Neural cell (in vitro differentiated cells): ENCODE data around the gene FBLN7.

Experiments used
- EP300 ChIP-seq: fragments of 450-650 bp; conservative IDR thresholded peaks from 2 replicates; pipeline ENCODE4 v1.6.1; 2014; ENCODE audit warnings: antibody characterized with exemption, mild to moderate bottlenecking, moderate library complexity; ENCODE audit not compliant: poor library complexity, severe bottlenecking
- EZH2 ChIP-seq: fragments of 200-600, 300-800 bp; shearing (Covaris generic), sonication (generic); IDR thresholded peaks from 2 replicates; pipeline ENCODE4 v1.6.1; 2014; ENCODE audit warnings: antibody characterized with exemption, low read length, borderline replicate concordance, mild to moderate bottlenecking; ENCODE audit not compliant: insufficient read depth, poor library complexity, severe bottlenecking
- RAD21 ChIP-seq: fragments of 450-650 bp; conservative IDR thresholded peaks from 2 replicates; pipeline ENCODE4 v1.6.1; 2014; ENCODE audit warnings: antibody characterized with exemption, mild to moderate bottlenecking, moderate library complexity
- REST ChIP-seq: IDR thresholded peaks from 2 replicates; pipeline ENCODE4 v1.6.1; 2012; ENCODE audit warnings: borderline replicate concordance
- SMC3 ChIP-seq: fragments of 450-650 bp; conservative IDR thresholded peaks from 2 replicates; pipeline ENCODE4 v1.6.1; 2014; ENCODE audit warnings: antibody characterized with exemption, mild to moderate bottlenecking, moderate library complexity; ENCODE audit not compliant: poor library complexity
- TF ChIP-seq, protein P1 (sequence below): fragments of 450-650 bp; IDR thresholded peaks from 2 replicates; pipeline ENCODE4 v1.5.1; 2014; ENCODE audit warnings: antibody characterized with exemption, mild to moderate bottlenecking, moderate library complexity; ENCODE audit not compliant: poor library complexity, severe bottlenecking

- no peak for TF ChIP-seq EZH2
- no peak for TF ChIP-seq EP300
- no peak for TF ChIP-seq REST
- TF ChIP-seq, protein P1, sequence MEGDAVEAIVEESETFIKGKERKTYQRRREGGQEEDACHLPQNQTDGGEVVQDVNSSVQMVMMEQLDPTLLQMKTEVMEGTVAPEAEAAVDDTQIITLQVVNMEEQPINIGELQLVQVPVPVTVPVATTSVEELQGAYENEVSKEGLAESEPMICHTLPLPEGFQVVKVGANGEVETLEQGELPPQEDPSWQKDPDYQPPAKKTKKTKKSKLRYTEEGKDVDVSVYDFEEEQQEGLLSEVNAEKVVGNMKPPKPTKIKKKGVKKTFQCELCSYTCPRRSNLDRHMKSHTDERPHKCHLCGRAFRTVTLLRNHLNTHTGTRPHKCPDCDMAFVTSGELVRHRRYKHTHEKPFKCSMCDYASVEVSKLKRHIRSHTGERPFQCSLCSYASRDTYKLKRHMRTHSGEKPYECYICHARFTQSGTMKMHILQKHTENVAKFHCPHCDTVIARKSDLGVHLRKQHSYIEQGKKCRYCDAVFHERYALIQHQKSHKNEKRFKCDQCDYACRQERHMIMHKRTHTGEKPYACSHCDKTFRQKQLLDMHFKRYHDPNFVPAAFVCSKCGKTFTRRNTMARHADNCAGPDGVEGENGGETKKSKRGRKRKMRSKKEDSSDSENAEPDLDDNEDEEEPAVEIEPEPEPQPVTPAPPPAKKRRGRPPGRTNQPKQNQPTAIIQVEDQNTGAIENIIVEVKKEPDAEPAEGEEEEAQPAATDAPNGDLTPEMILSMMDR = no peak
- no peak for TF ChIP-seq RAD21
- TF ChIP-seq SMC3 = no peak
These were observed 50.9 kb downstream of the FBLN7 start for GRCh38 chr2:112189001-112189556.
